Mesodermal cell (in vitro differentiated cells): ENCODE measurements around the gene TUBB.
"Not testable (repeated sequence)": the region's sequence is repeated elsewhere in the genome, so short reads cannot be mapped to it uniquely, and the experiment has no call there.

ENCODE experiments used
- H3K27ac ChIP-seq: 2 replicates; pipeline ENCODE4 v1.7.0; 2013; ENCODE audit warnings: mild to moderate bottlenecking, low read depth, low read length, moderate library complexity; ENCODE audit not compliant: severe bottlenecking
- H3K36me3 ChIP-seq: 2 replicates; pipeline ENCODE4 v1.7.1; 2013; ENCODE audit warnings: mild to moderate bottlenecking, low read length, moderate library complexity; ENCODE audit not compliant: control insufficient read depth, insufficient read depth
- H3K4me1 ChIP-seq: one replicate; pipeline ENCODE4 v1.7.1; 2013; ENCODE audit warnings: mild to moderate bottlenecking, low read length; ENCODE audit not compliant: insufficient read depth, control insufficient read depth, poor library complexity, severe bottlenecking
- H3K4me3 ChIP-seq: 2 replicates; pipeline ENCODE4 v1.7.0; 2013; ENCODE audit warnings: low read length, control low read depth, mild to moderate bottlenecking; ENCODE audit not compliant: insufficient read depth, poor library complexity, severe bottlenecking; ENCODE audit errors: extremely low read depth
- H3K9me3 ChIP-seq: 2 replicates; pipeline ENCODE4 v1.7.1; 2013; ENCODE audit warnings: mild to moderate bottlenecking, low read length, moderate library complexity; ENCODE audit not compliant: control insufficient read depth
- WGBS, 2 experiments: methylation state at CpG; one replicate each; pipeline ENCODE4 v1.1.5; 2013; ENCODE audit warnings: missing lambda C conversion rate in 2 of 2; ENCODE audit not compliant: insufficient coverage in 2 of 2; 5-methylcytosine and 5-hydroxymethylcytosine counted together

TUBB gene

GRCh38 chr6:30756405-30757003 is 36.4 kb downstream of the TUBB start:
- not testable (repeated sequence) for H3K27ac ChIP-seq, H3K9me3 ChIP-seq, H3K36me3 ChIP-seq, H3K4me3 ChIP-seq
- 100% methylated on average over 3 to 4 of the region's 7 CpGs for WGBS, 2 experiments
- peaks cover 52% of the 10 kb centered on the region for H3K4me1 ChIP-seq

DNA sequence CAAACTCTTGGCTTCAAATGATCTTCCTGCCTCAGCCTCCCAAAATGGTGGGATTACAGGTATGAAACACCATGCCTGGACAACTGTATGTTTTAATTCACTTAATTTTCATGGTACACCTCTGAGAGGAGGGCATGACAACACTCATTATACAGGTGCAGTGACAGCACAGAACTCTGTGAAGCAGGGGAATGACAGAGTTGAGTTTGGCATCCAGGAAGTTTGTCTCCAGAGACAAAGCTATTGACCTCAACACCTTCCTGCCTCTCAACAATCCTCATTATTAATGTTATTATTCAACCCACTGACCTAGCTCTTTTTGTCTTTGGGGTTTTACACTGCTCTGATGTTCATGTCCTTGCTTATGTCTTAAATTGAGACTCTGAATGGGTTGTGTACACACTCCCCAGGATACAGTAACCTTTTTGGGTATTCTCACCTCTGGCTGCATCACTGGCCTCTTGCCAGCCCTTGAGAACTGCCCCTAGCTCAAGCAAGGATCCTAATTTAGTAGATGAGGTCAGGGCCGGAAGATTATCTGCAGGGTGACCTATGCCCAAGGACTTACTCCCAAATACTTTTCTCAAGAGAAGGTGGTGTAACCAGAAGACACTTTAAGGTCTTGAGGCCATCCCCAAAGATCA is 37.2 kb downstream of the TUBB start:
- WGBS, 2 experiments = 83 to 100% methylated on average over 1 of the region's 1 CpG
- Histone ChIP-seq H3K27ac (no peak overlapping the region), H3K36me3 (no peaks in the 10 kb centered on the region), H3K9me3 (no peaks in the 10 kb centered on the region), H3K4me3 (no peak overlapping the region), H3K4me1 (peaks cover 49% of the 10 kb centered on the region)

- 93 to 96% methylated on average over 8 of the region's 10 CpGs for WGBS, 2 experiments
- no peaks in the 10 kb centered on the region for H3K36me3 ChIP-seq
Measured at GRCh38 chr6:30759575-30760239, 39.6 kb downstream of the TUBB start.

DNA sequence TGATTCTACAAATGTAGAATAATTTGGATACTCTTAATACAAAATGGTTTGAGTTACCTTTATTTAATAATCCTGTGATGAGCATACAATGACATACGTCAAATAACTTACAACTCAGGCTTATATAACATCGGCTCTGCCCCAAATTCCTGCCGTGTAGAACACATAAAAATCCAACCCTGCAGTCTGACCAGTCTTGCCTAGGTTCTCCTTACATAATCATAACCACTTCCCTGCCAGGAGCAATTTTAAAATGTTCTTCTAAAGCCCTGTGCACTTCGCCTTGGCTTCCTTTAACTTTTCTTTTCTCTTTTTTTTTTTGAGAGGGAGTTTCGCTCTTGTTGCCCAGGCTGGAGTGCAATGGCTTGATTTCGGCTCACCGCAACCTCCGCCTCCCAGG is 40.4 kb downstream of the TUBB start:
- no peaks in the 10 kb centered on the region for H3K36me3 ChIP-seq

More at GRCh38 chr6:30759575-30760239, 39.6 kb downstream of the TUBB start:
- no peaks in the 10 kb centered on the region for H3K9me3 ChIP-seq
- peaks cover 60% of the 10 kb centered on the region for H3K4me1 ChIP-seq
- peak overlapping the region; percentile 98 for H3K27ac ChIP-seq
- no peak overlapping the region for H3K4me3 ChIP-seq

GRCh38 chr6:30761791-30762429 is 41.8 kb downstream of the TUBB start:
- 100% methylated on average over 2 of the region's 4 CpGs for WGBS, 2 experiments
- Histone ChIP-seq H3K36me3 (no peaks in the 10 kb centered on the region), H3K27ac (no peak overlapping the region), H3K9me3 (no peaks in the 10 kb centered on the region), H3K4me1 (peaks cover 70% of the 10 kb centered on the region), H3K4me3 (no peak overlapping the region)

More for the DNA sequence above, 40.4 kb downstream of the TUBB start:
- Histone ChIP-seq H3K4me3 (no peak overlapping the region), H3K27ac (peak overlapping the region; percentile 98), H3K4me1 (peaks cover 63% of the 10 kb centered on the region), H3K9me3 (no peaks in the 10 kb centered on the region)
- WGBS, 2 experiments = 87 to 89% methylated on average over 3 to 7 of the region's 8 CpGs

- no peaks in the 10 kb centered on the region for H3K36me3 ChIP-seq
- no peak overlapping the region for H3K4me3 ChIP-seq
- 80% methylated on average over 1 of the region's 1 CpG; no CpG with 5 or more reads in 1 of the 2 experiments for WGBS, 2 experiments
- peaks cover 72% of the 10 kb centered on the region for H3K4me1 ChIP-seq
- no peaks in the 10 kb centered on the region for H3K9me3 ChIP-seq
- H3K27ac ChIP-seq = peak overlapping the region; percentile 99
Measured at GRCh38 chr6:30763155-30763617, 43.0 kb downstream of the TUBB start.

GRCh38 chr6:30763618-30764489 is 43.7 kb downstream of the TUBB start:
- H3K27ac ChIP-seq = peak overlapping the region; percentile 99
- H3K9me3 ChIP-seq = no peaks in the 10 kb centered on the region
- H3K4me1 ChIP-seq = peaks cover 74% of the 10 kb centered on the region
- H3K4me3 ChIP-seq = no peak overlapping the region
- H3K36me3 ChIP-seq = no peaks in the 10 kb centered on the region
- WGBS, 2 experiments = 17 to 30% methylated on average over 5 of the region's 8 CpGs

- not testable (repeated sequence) for H3K36me3 ChIP-seq, H3K4me3 ChIP-seq, H3K9me3 ChIP-seq
- Histone ChIP-seq H3K4me1 (peaks cover 74% of the 10 kb centered on the region), H3K27ac (peak overlapping the region; percentile 99)
- 10 to 12% methylated on average over 9 to 11 of the region's 13 CpGs for WGBS, 2 experiments
Measured at GRCh38 chr6:30764490-30765043, 44.4 kb downstream of the TUBB start.

GRCh38 chr6:30765495-30765894 is 45.3 kb downstream of the TUBB start:
- no CpG with 5 or more reads among the region's 1 CpG for WGBS, 2 experiments

More at GRCh38 chr6:30765495-30765894, 45.3 kb downstream of the TUBB start:
- H3K27ac ChIP-seq = peak overlapping the region; percentile 43
- peaks cover 75% of the 10 kb centered on the region for H3K4me1 ChIP-seq
- H3K4me3 ChIP-seq, H3K36me3 ChIP-seq, H3K9me3 ChIP-seq: not testable (repeated sequence)
